Transverse colon (tissue), 4 donors: ENCODE results near the gene SLC15A2. TPM values are rescaled to one million over a fixed set of nuclear protein-coding genes. Genes with fewer than 3 reads are reported as not detected.

Source experiments
- DNase-seq: peaks from one replicate; pipeline ENCODE4 v3.0.0-alpha.2; 2019
- H3K27ac ChIP-seq, 4 donors: fragments of 200-600 bp; sonication (generic); 2 replicates each; pipeline ENCODE4 v1.5.1; 2016 to 2018; ENCODE audit warnings: inconsistent platforms in 4 of 4
- H3K27me3 ChIP-seq: fragments of 200-600 bp; sonication (generic); 2 replicates; pipeline ENCODE4 v1.5.1; 2017; ENCODE audit warnings: inconsistent platforms
- H3K36me3 ChIP-seq, 4 donors: fragments of 200-600 bp; sonication (generic); 2 replicates each; pipeline ENCODE4 v1.5.1; 2017 to 2019; ENCODE audit warnings: inconsistent platforms in 4 of 4
- H3K4me1 ChIP-seq, 4 donors: fragments of 200-600 bp; sonication (generic); 2 replicates each; pipeline ENCODE4 v1.5.1; 2017 to 2020; ENCODE audit warnings: inconsistent platforms in 4 of 4
- H3K4me3 ChIP-seq, 4 donors: fragments of 200-600 bp; sonication (generic); 1 replicate in 1 of 4; 2 replicates in 3 of 4; pipeline versions ENCODE4 v1.5.1 to v1.6.1; 2017 to 2019; ENCODE audit warnings: inconsistent platforms in 4 of 4
- H3K9me3 ChIP-seq, 2 donors: fragments of 200-600 bp; sonication (generic); 2 replicates each; pipeline ENCODE4 v1.5.1; 2017 to 2019; ENCODE audit warnings: inconsistent platforms in 2 of 2
- EP300 ChIP-seq: sonication (generic); formaldehyde crosslinking; IDR thresholded peaks from one replicate; pipeline ENCODE4 v1.6.1; 2017; ENCODE audit warnings: antibody characterized with exemption, low read depth
- POLR2A ChIP-seq: fragments of 450-650 bp; IDR thresholded peaks from one replicate; pipeline ENCODE4 v1.6.1; 2016; ENCODE audit warnings: antibody characterized with exemption, mild to moderate bottlenecking, moderate library complexity
- POLR2AphosphoS5 ChIP-seq, 3 donors: sonication (generic); formaldehyde crosslinking; IDR thresholded peaks; one replicate each; pipeline ENCODE4 v1.6.1; 2016; ENCODE audit warnings: antibody characterized with exemption in 3 of 3
- WGBS, 2 donors: methylation state at CpG; one replicate each; pipeline ENCODE4 v1.1.5; 2018; ENCODE audit warnings: low coverage in 1 of 2; 5-methylcytosine and 5-hydroxymethylcytosine counted together
- in situ Hi-C, 4 donors: fragments of 200-750 bp; cut with MboI; loops; one replicate each; pipeline versions ENCODE4 v1.15.0 to v1.15.1; 2017; ENCODE audit warnings: low sequenced_read_pairs in 3 of 4, low pct_ligation_motif_present in 1 of 4, low pct_unique_long_range_greater_than_20kb in 1 of 4
- intact Hi-C: fragments of 100-400 bp; cut with DNase I; formaldehyde crosslinking; loops from one replicate; pipeline ENCODE4 v1.15.1; 2023; ENCODE audit warnings: low total_unique reads
- total RNA-seq, 4 donors: library from RNA; depleted of rRNA; stranded (reverse); fragments of >200 nt; gene quantifications; one replicate each; pipeline ENCODE4 v1.1.0, GENCODE V29; 2016
- TF ChIP-seq, protein P1 (sequence below), 5 experiments: fragments of 200-600 bp in 3 of 5; fragments of 450-650 bp in 2 of 5; sonication (generic) in 3 of 5; IDR thresholded peaks; 1 replicate in 2 of 5; 2 replicates in 3 of 5; pipeline ENCODE4 v1.5.1; 2016 to 2017; ENCODE audit warnings: antibody characterized with exemption in 5 of 5, inconsistent platforms in 3 of 5, mild to moderate bottlenecking in 2 of 5, moderate library complexity in 1 of 5

Gene SLC15A2
- total RNA-seq, 4 donors from 2014 or later: 1.1 to 5.6 (median 2.7) TPM

DNA sequence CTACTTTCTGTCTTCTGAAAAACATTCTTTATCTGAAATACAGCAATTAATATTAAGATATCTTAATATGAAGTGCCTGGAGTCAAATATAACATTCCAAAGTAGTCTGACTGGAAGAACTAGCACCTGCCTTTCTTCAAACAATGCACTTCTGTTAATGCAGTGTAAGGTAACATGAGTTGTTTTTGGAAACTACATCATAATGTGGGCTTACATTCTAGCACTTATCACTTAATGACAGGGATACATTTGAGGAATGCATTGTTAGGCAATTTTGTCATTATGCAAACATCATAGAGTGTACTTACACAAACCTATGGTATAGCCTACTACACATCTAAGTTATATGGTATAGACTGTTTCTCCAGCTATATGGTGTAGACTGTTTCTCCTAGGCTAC is 49.2 kb downstream of the SLC15A2 start:
- no peaks in the 10 kb centered on the region for H3K9me3 ChIP-seq
- peak overlapping the region in 1 of 4 donors; percentile 49 for H3K27ac ChIP-seq
- intact Hi-C loops (no loop called here), in situ Hi-C loops (no loop called here)
- no peak for DNase-seq
- no peaks in the 10 kb centered on the region for H3K27me3 ChIP-seq
- H3K4me3 ChIP-seq: no peak overlapping the region
- no peaks in the 10 kb centered on the region for H3K36me3 ChIP-seq
- peaks cover 0 to 15% (median 7%) of the 10 kb centered on the region in 4 donors for H3K4me1 ChIP-seq
- TF ChIP-seq EP300 (no peak), POLR2AphosphoS5 (IDR thresholded peaks at IDR 0.05) (no peak), POLR2A (no peak)
- TF ChIP-seq, protein P1, sequence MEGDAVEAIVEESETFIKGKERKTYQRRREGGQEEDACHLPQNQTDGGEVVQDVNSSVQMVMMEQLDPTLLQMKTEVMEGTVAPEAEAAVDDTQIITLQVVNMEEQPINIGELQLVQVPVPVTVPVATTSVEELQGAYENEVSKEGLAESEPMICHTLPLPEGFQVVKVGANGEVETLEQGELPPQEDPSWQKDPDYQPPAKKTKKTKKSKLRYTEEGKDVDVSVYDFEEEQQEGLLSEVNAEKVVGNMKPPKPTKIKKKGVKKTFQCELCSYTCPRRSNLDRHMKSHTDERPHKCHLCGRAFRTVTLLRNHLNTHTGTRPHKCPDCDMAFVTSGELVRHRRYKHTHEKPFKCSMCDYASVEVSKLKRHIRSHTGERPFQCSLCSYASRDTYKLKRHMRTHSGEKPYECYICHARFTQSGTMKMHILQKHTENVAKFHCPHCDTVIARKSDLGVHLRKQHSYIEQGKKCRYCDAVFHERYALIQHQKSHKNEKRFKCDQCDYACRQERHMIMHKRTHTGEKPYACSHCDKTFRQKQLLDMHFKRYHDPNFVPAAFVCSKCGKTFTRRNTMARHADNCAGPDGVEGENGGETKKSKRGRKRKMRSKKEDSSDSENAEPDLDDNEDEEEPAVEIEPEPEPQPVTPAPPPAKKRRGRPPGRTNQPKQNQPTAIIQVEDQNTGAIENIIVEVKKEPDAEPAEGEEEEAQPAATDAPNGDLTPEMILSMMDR (IDR thresholded peaks at IDR 0.05): no peak

DNA sequence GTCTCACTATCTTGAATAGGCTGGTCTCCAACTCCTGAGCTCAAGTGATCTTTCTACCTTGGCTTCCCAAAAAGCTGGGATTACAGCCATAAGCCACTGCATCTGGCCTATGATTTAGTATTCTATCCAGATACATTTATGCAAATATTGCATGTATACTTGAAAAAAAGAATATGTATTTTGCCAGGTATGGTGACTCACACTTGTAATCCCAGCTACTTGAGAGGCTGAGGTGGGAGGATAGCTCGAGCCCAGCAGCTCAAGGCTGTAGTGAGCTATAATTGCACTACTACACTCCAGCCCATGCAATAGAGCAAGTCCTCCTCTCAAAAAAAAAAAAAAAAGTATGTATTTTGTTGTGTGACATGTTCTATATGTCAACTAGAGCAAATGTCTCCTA is 54.4 kb downstream of the SLC15A2 start:
- no peaks in the 10 kb centered on the region for H3K36me3 ChIP-seq
- in situ Hi-C loops (no loop called here), intact Hi-C loops (no loop called here)
- H3K27me3 ChIP-seq: no peaks in the 10 kb centered on the region
- no peak overlapping the region for H3K27ac ChIP-seq
- peaks cover 0 to 8% (median 4%) of the 10 kb centered on the region in 4 donors for H3K4me1 ChIP-seq
- 96% methylated on average over 1 of the region's 1 CpG; no CpG with 5 or more reads in 1 of the 2 donors for WGBS, 2 donors
- TF ChIP-seq POLR2AphosphoS5 (IDR thresholded peaks at IDR 0.05): no peak
- no peak for TF ChIP-seq EP300
- TF ChIP-seq POLR2A: no peak
- TF ChIP-seq, protein P1 (IDR thresholded peaks at IDR 0.05): no peak
- H3K9me3 ChIP-seq: peaks cover 9 to 14% of the 10 kb centered on the region in 2 donors
- no peak for DNase-seq
- H3K4me3 ChIP-seq: no peak overlapping the region

DNA sequence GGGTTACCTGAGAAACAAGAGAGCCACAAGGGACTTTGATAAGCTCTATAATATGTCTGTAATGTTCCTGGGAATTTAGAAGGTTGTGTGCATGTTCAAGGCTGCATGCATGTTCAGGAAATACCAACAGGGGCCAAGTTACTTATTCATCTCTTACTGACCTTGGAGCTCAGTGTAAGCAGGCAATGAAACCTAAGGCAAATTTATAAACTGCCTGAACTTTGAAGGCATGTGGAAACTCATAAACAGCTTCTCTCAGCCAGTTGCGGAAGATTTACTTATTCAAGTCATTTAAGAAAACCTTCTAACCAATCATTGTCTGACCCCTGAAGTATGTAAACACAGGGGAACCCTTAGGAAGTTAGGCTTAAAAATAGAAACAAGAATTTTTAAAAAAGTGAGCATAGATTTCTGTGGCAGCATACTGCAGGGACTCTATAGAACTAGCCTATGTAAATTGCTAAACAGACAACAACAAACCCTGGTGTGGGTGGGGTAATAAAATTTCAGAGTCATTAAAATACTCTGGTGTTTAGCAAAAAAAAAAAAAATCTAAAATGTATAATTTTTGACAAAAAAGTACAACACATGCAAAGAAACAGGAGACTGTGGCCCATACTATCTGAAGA is 57.2 kb downstream of the SLC15A2 start:
- Histone ChIP-seq H3K27me3 (no peaks in the 10 kb centered on the region), H3K4me3 (no peak overlapping the region), H3K36me3 (no peaks in the 10 kb centered on the region), H3K9me3 (peaks cover 9 to 14% of the 10 kb centered on the region in 2 donors), H3K4me1 (peaks cover 0 to 8% (median 4%) of the 10 kb centered on the region in 4 donors), H3K27ac (peak overlapping the region in 2 of 4 donors; percentile 39 to 54)
- intact Hi-C loops: no loop called here
- in situ Hi-C loops: no loop called here
- no peak for DNase-seq
- WGBS, 2 donors: 18 to 25% methylated on average over 1 of the region's 1 CpG
- no peak for TF ChIP-seq POLR2AphosphoS5 (IDR thresholded peaks at IDR 0.05)
- TF ChIP-seq, protein P1 (IDR thresholded peaks at IDR 0.05): peak in 2 of 5 experiments; percentile 12 to 27

DNA sequence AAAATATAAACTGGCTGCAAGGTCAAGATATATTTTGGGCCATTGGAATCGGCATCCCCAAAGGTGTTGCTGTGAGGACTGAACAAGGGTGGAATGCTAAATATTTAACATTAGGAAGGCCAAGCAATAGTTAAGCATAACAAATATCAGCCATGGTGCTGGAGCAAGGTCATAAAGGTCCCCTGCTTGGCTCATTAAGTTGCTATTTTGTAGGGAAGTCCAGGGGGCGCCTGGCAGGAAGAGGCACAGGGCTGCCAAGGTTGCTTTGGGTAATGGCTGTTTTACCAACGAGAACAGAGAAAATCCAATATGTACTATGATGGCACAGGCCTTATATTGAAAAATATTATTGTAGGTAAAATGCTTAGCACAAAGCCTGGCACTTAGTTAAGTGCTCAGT is 62.2 kb downstream of the SLC15A2 start:
- intact Hi-C loops (no loop called here), in situ Hi-C loops (no loop called here)
- Histone ChIP-seq H3K9me3 (peaks cover 9 to 14% of the 10 kb centered on the region in 2 donors), H3K4me1 (peaks cover 0 to 3% (median 0%) of the 10 kb centered on the region in 4 donors), H3K27me3 (no peaks in the 10 kb centered on the region), H3K27ac (no peak overlapping the region), H3K36me3 (no peaks in the 10 kb centered on the region), H3K4me3 (no peak overlapping the region)
- DNase-seq: no peak
- WGBS, 2 donors: 78 to 81% methylated on average over 3 of the region's 3 CpGs
- TF ChIP-seq, protein P1 (IDR thresholded peaks at IDR 0.05): no peak
- TF ChIP-seq POLR2AphosphoS5 (IDR thresholded peaks at IDR 0.05) (no peak), POLR2A (no peak), EP300 (no peak)
